ENCODE results near the gene COL23A1.

- TF ChIP-seq POLR2A (IDR thresholded peaks at IDR 0.05; ENCODE audit: low read depth, low read length) (no peak), POLR2AphosphoS5 (IDR thresholded peaks at IDR 0.05; ENCODE audit: low read depth, low read length) (no peak)
Observed at GRCh38 chr5:178380541-178381074, 209.6 kb downstream of the COL23A1 start.
